DND-41 (cell line): ENCODE results near the gene GLCE.

Source experiments
- ATAC-seq: fragments of 200-7000 bp; cut with Tn5 transposase; 3 replicates; pipeline ENCODE4 v1.9.1; 2021; ENCODE audit warnings: low read depth; ENCODE audit not compliant: insufficient read depth
- DNase-seq: peaks from one replicate; pipeline ENCODE4 v3.0.0-alpha.2; 2020
- H2AFZ ChIP-seq: 2 replicates; pipeline ENCODE4 v1.6.0; 2012; ENCODE audit warnings: low read depth, low read length
- H3K27ac ChIP-seq: 2 replicates; pipeline ENCODE4 v1.5.1; 2012; ENCODE audit warnings: low read length, inconsistent platforms
- H3K27me3 ChIP-seq: fragments of 200-600 bp; sonication (generic); 2 replicates; pipeline ENCODE4 v1.6.0; 2012; ENCODE audit warnings: low read length, mild to moderate bottlenecking, inconsistent platforms; ENCODE audit not compliant: insufficient read depth, poor library complexity
- H3K36me3 ChIP-seq: 2 replicates; pipeline ENCODE4 v1.5.1; 2012; ENCODE audit warnings: low read length, inconsistent platforms; ENCODE audit not compliant: insufficient read depth
- H3K4me1 ChIP-seq: 2 replicates; pipeline ENCODE4 v1.5.1; 2012; ENCODE audit warnings: mild to moderate bottlenecking, low read length; ENCODE audit not compliant: insufficient read depth
- H3K4me2 ChIP-seq: 2 replicates; pipeline ENCODE4 v1.6.0; 2012; ENCODE audit warnings: mild to moderate bottlenecking, moderate library complexity, low read length, inconsistent platforms; ENCODE audit not compliant: insufficient read depth
- H3K4me3 ChIP-seq, 2 experiments: fragments of 200-600 bp in 1 of 2; shearing (Covaris generic) in 1 of 2; 2 replicates each; pipeline ENCODE4 v1.5.1; 2012 to 2016; ENCODE audit warnings: inconsistent platforms in 2 of 2, low read length in 2 of 2, mild to moderate bottlenecking in 2 of 2, low read depth in 1 of 2, moderate library complexity in 1 of 2
- H3K79me2 ChIP-seq: 2 replicates; pipeline ENCODE4 v1.6.0; 2012; ENCODE audit warnings: low read length, inconsistent platforms; ENCODE audit not compliant: insufficient read depth
- H3K9ac ChIP-seq: 2 replicates; pipeline ENCODE4 v1.6.0; 2012; ENCODE audit warnings: low read depth, mild to moderate bottlenecking, inconsistent platforms, low read length, moderate library complexity
- H3K9me3 ChIP-seq: 2 replicates; pipeline ENCODE4 v1.5.1; 2012; ENCODE audit warnings: low read length, moderate library complexity, mild to moderate bottlenecking, inconsistent platforms; ENCODE audit not compliant: insufficient read depth, severe bottlenecking
- H4K20me1 ChIP-seq: 2 replicates; pipeline ENCODE4 v1.6.0; 2012; ENCODE audit warnings: low read length; ENCODE audit not compliant: insufficient read depth
- EZH2 ChIP-seq: IDR thresholded peaks from 3 replicates; pipeline ENCODE4 v1.6.1; 2012; ENCODE audit warnings: borderline replicate concordance, low read depth, mild to moderate bottlenecking, moderate library complexity, low read length, inconsistent platforms; ENCODE audit not compliant: severe bottlenecking
- TF ChIP-seq, protein P1 (sequence below): IDR thresholded peaks from 2 replicates; pipeline ENCODE4 v1.5.1; 2012; ENCODE audit warnings: borderline replicate concordance, low read length, moderate library complexity, mild to moderate bottlenecking; ENCODE audit not compliant: poor library complexity, severe bottlenecking; ENCODE audit errors: extremely low read depth

Gene GLCE

GRCh38 chr15:69275933-69276560, 115.6 kb downstream of the GLCE start:
- Histone ChIP-seq H3K27ac (no peak overlapping the region), H3K36me3 (no peaks in the 10 kb centered on the region), H3K79me2 (no peaks in the 10 kb centered on the region), H3K4me2 (no peak overlapping the region), H3K9me3 (no peaks in the 10 kb centered on the region), H4K20me1 (no peaks in the 10 kb centered on the region), H3K4me1 (no peaks in the 10 kb centered on the region), H2AFZ (no peak overlapping the region), H3K27me3 (peaks cover 2% of the 10 kb centered on the region), H3K9ac (no peak overlapping the region), H3K4me3 (no peak overlapping the region)
- ATAC-seq = no peak
- TF ChIP-seq, protein P1, sequence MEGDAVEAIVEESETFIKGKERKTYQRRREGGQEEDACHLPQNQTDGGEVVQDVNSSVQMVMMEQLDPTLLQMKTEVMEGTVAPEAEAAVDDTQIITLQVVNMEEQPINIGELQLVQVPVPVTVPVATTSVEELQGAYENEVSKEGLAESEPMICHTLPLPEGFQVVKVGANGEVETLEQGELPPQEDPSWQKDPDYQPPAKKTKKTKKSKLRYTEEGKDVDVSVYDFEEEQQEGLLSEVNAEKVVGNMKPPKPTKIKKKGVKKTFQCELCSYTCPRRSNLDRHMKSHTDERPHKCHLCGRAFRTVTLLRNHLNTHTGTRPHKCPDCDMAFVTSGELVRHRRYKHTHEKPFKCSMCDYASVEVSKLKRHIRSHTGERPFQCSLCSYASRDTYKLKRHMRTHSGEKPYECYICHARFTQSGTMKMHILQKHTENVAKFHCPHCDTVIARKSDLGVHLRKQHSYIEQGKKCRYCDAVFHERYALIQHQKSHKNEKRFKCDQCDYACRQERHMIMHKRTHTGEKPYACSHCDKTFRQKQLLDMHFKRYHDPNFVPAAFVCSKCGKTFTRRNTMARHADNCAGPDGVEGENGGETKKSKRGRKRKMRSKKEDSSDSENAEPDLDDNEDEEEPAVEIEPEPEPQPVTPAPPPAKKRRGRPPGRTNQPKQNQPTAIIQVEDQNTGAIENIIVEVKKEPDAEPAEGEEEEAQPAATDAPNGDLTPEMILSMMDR = no peak
- no peak for TF ChIP-seq EZH2
- no peak for DNase-seq

DNA sequence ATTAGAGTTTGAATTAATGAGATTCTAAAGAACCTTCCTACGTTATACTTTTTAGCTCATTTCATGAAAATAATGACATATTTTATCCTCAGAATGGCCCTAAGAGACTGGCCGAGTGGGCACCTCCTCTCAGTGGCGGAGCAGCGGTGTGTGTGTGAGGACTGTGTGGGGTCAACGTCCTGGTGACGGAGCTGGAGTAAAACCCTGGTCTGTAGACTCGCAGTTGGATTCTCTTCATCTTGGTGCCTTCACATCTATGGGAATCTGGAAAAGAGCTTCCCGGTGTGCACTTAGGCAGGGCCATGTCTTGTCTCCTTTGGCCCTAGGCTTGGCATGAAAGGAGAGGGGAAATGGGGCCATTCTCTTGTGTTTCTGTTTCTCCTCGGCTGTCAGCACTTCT, 116.9 kb downstream of the GLCE start:
- H2AFZ ChIP-seq = no peak overlapping the region
- no peaks in the 10 kb centered on the region for H4K20me1 ChIP-seq
- TF ChIP-seq, protein P1 = no peak
- no peak for TF ChIP-seq EZH2
- ATAC-seq = no peak
- H3K79me2 ChIP-seq = no peaks in the 10 kb centered on the region
- H3K9me3 ChIP-seq = no peaks in the 10 kb centered on the region
- H3K9ac ChIP-seq = no peak overlapping the region
- H3K4me1 ChIP-seq = no peaks in the 10 kb centered on the region
- no peak overlapping the region for H3K4me2 ChIP-seq
- H3K4me3 ChIP-seq = no peak overlapping the region
- H3K27ac ChIP-seq = no peak overlapping the region
- peaks cover 2% of the 10 kb centered on the region for H3K27me3 ChIP-seq
- DNase-seq = no peak
- H3K36me3 ChIP-seq = no peaks in the 10 kb centered on the region

DNA sequence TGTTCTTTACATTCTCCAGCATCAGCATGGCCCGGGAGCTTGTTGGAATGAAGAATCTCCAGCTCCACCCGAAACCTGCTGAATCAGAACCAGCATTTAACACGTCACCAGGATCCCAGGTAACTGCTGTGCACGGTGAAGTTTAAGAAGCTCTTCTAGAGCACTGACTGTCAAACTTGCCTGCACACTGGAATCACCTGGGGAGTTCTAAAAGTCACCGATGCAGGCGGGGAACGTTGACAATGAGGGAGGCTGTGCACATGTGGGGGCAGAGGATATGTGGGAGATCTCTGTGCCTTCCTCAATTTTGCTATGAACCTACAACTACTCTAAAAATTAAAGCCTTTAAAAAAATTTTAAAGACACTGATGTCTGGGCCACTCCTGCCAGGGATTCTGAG, 119.2 kb downstream of the GLCE start:
- Histone ChIP-seq H3K4me1 (no peaks in the 10 kb centered on the region), H3K27me3 (peaks cover 2% of the 10 kb centered on the region), H3K27ac (no peak overlapping the region), H3K79me2 (no peaks in the 10 kb centered on the region), H3K4me2 (no peak overlapping the region), H3K36me3 (no peaks in the 10 kb centered on the region), H2AFZ (no peak overlapping the region), H3K4me3 (no peak overlapping the region), H4K20me1 (no peaks in the 10 kb centered on the region), H3K9me3 (no peaks in the 10 kb centered on the region), H3K9ac (no peak overlapping the region)
- no peak for ATAC-seq
- no peak for TF ChIP-seq EZH2
- TF ChIP-seq, protein P1 = no peak
- no peak for DNase-seq
